HG03060 (cell line): ENCODE data around the gene GNA15.
"Not testable (repeated sequence)": the region's sequence is repeated elsewhere in the genome, so short reads cannot be mapped to it uniquely, and the experiment has no call there.

ENCODE experiments used
- ATAC-seq: cut with Tn5 transposase; IDR thresholded peaks from one replicate; pipeline ENCODE4 v1.9.1; 2021; ENCODE audit warnings: low read depth, moderate number of reproducible peaks; ENCODE audit not compliant: unreplicated experiment

GNA15 gene

GRCh38 chr19:3189702-3190469 lies 54.1 kb downstream of the GNA15 start:
- ATAC-seq: no peak

- ATAC-seq: no peak
Observed at GRCh38 chr19:3190470-3190770, 54.6 kb downstream of the GNA15 start.

GRCh38 chr19:3190921-3191805 lies 55.3 kb downstream of the GNA15 start:
- ATAC-seq: no peak

GRCh38 chr19:3191806-3192104 lies 55.9 kb downstream of the GNA15 start:
- not testable (repeated sequence) for ATAC-seq

- no peak for ATAC-seq
Observed at GRCh38 chr19:3192228-3192635, 56.4 kb downstream of the GNA15 start.

- ATAC-seq: no peak
Observed at GRCh38 chr19:3192684-3193083, 56.9 kb downstream of the GNA15 start.

GRCh38 chr19:3193256-3194105 lies 57.6 kb downstream of the GNA15 start:
- ATAC-seq: no peak

GRCh38 chr19:3194106-3195087 lies 58.6 kb downstream of the GNA15 start:
- no peak for ATAC-seq

GRCh38 chr19:3196064-3196932 lies 60.5 kb downstream of the GNA15 start:
- no peak for ATAC-seq

GRCh38 chr19:3196933-3197205 lies 61.0 kb downstream of the GNA15 start:
- no peak for ATAC-seq

- ATAC-seq: no peak
Observed at GRCh38 chr19:3198901-3199700, 63.3 kb downstream of the GNA15 start.

- ATAC-seq: no peak
Observed at GRCh38 chr19:3201072-3201700, 65.4 kb downstream of the GNA15 start.

GRCh38 chr19:3201911-3202310 lies 66.1 kb downstream of the GNA15 start:
- no peak for ATAC-seq

- no peak for ATAC-seq
Observed at GRCh38 chr19:3202346-3202745, 66.5 kb downstream of the GNA15 start.

GRCh38 chr19:3202895-3203294 lies 67.1 kb downstream of the GNA15 start:
- not testable (repeated sequence) for ATAC-seq

- ATAC-seq: no peak
Observed at GRCh38 chr19:3203805-3204645, 68.2 kb downstream of the GNA15 start.

GRCh38 chr19:3204646-3205275 lies 68.9 kb downstream of the GNA15 start:
- no peak for ATAC-seq
